BJ (cell line): ENCODE measurements around the gene PTGER4. TPM values are rescaled to one million over a fixed set of nuclear protein-coding genes. Genes with fewer than 3 reads are reported as not detected.
"Not testable (repeated sequence)": the region's sequence is repeated elsewhere in the genome, so short reads cannot be mapped to it uniquely, and the experiment has no call there.

Experiments
- CTCF ChIA-PET: fragments of 350-600 bp; formaldehyde crosslinking; extraction: SDS; loops from one replicate; lab custom pipeline; 2021; ENCODE audit warnings: antibody characterized with exemption, inconsistent platforms; lab: Yijun Ruan, JAX
- POLR2A ChIA-PET: fragments of 300-600 bp; sonication (Branson Sonifier 250); formaldehyde crosslinking; extraction: SDS; loops from one replicate; lab custom pipeline; 2021; ENCODE audit warnings: antibody characterized with exemption; lab: Charles Lee
- DNase-seq: peaks from one replicate; pipeline ENCODE4 v3.0.0-alpha.2; 2011; ENCODE audit warnings: low read depth
- H3K27me3 ChIP-seq: 2 replicates; pipeline ENCODE4 v1.6.0; 2011; ENCODE audit warnings: low read length; ENCODE audit not compliant: control insufficient read depth, insufficient read depth
- H3K36me3 ChIP-seq: 2 replicates; pipeline ENCODE4 v1.5.1; 2011; ENCODE audit warnings: low read length; ENCODE audit not compliant: control insufficient read depth, insufficient read depth
- H3K4me3 ChIP-seq: 2 replicates; pipeline ENCODE4 v1.5.1; 2011; ENCODE audit warnings: low read depth, mild to moderate bottlenecking, control low read depth, low read length
- polyA plus RNA-seq: library from polyadenylated mRNA; depleted of rRNA; stranded (reverse); fragments of >200 nt; gene quantifications from 2 replicates; pipeline ENCODE4 v1.2.3, GENCODE V29; 2011
- TF ChIP-seq, protein P1 (sequence below): IDR thresholded peaks from 2 replicates; pipeline ENCODE4 v1.5.1; 2011; ENCODE audit warnings: low read depth, mild to moderate bottlenecking, control low read depth, inconsistent platforms, low read length, moderate library complexity; ENCODE audit not compliant: insufficient read depth

Gene PTGER4
- polyA plus RNA-seq, 1 experiment: 0.44 TPM

DNA sequence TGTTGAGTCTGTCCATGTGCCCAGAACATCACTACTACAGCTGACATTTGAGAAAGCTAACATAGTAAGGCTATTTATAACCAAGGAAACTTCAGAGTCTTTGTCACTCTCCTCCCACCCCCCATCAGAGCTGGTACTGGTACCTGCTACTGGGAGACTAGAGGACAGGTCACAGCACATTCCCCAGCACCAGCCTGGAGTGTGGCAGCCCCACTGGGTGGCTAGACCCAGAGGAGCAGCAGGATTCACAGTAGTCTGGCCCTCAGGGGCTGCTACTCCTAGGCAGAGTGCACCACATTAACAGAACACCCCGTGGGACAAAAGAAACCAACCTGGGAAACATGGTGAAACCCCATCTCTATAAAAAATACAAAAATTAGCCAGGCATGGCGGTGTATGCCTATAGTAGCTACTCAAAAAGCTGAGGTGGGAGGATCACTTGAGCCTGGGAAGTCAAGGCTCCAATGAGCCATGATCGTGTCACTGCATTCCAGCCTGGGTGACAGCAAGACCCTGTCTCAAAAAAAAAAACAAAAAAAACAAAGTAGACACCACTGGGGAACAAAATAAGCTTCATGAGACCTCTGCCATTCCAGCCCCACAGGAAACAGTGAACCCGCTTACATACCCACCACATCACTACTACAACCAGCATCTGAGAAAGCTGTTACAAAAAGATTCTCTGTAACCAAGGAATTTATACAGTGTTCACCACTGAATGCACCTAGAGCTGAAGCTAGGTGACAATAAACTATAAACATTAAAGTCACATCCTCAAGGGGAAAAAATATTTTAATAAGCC is 26.3 kb upstream of the PTGER4 start:
- DNase-seq: no peak
- Histone ChIP-seq H3K36me3 (no peaks in the 10 kb centered on the region), H3K4me3 (no peak overlapping the region), H3K27me3 (0 out of 2 replicates have a peak, but pooled peaks cover 1% of the 10 kb centered on the region)
- POLR2A ChIA-PET: no interaction called here
- CTCF ChIA-PET: interaction anchor here (1.0 kb wide), 1 partner anchor 12 kb away, joined by 3 read pairs; no protein-coding TSS in a partner anchor
- TF ChIP-seq, protein P1, sequence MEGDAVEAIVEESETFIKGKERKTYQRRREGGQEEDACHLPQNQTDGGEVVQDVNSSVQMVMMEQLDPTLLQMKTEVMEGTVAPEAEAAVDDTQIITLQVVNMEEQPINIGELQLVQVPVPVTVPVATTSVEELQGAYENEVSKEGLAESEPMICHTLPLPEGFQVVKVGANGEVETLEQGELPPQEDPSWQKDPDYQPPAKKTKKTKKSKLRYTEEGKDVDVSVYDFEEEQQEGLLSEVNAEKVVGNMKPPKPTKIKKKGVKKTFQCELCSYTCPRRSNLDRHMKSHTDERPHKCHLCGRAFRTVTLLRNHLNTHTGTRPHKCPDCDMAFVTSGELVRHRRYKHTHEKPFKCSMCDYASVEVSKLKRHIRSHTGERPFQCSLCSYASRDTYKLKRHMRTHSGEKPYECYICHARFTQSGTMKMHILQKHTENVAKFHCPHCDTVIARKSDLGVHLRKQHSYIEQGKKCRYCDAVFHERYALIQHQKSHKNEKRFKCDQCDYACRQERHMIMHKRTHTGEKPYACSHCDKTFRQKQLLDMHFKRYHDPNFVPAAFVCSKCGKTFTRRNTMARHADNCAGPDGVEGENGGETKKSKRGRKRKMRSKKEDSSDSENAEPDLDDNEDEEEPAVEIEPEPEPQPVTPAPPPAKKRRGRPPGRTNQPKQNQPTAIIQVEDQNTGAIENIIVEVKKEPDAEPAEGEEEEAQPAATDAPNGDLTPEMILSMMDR: no peak

GRCh38 chr5:40654377-40654991 is 25.2 kb upstream of the PTGER4 start:
- no peak for DNase-seq
- CTCF ChIA-PET: no interaction called here
- TF ChIP-seq, protein P1: no peak

GRCh38 chr5:40655138-40655537 is 24.6 kb upstream of the PTGER4 start:
- H3K27me3 ChIP-seq: peaks cover 3% of the 10 kb centered on the region; the same call in 1 of the 2 replicates
- H3K36me3 ChIP-seq: no peaks in the 10 kb centered on the region
- H3K4me3 ChIP-seq: no peak overlapping the region
- CTCF ChIA-PET: interaction anchor here (0.6 kb wide), 2 partner anchors 17 to 271 kb away, joined by 3 read pairs; no protein-coding TSS in a partner anchor
- no peak for DNase-seq
- POLR2A ChIA-PET: no interaction called here
- TF ChIP-seq, protein P1: no peak

More at GRCh38 chr5:40654377-40654991, 25.2 kb upstream of the PTGER4 start:
- POLR2A ChIA-PET: no interaction called here
- Histone ChIP-seq H3K27me3 (peaks cover 3% of the 10 kb centered on the region; the same call in 1 of the 2 replicates), H3K36me3 (no peaks in the 10 kb centered on the region), H3K4me3 (no peak overlapping the region)

- CTCF ChIA-PET, H3K36me3 ChIP-seq, H3K4me3 ChIP-seq, H3K27me3 ChIP-seq: not testable (repeated sequence)
- POLR2A ChIA-PET: interaction anchor here (0.6 kb wide), 1 partner anchor 264 kb away, joined by 3 read pairs; no protein-coding TSS in a partner anchor
- peak; percentile 19 for DNase-seq
Measured at GRCh38 chr5:40656091-40656490, 23.6 kb upstream of the PTGER4 start.

DNA sequence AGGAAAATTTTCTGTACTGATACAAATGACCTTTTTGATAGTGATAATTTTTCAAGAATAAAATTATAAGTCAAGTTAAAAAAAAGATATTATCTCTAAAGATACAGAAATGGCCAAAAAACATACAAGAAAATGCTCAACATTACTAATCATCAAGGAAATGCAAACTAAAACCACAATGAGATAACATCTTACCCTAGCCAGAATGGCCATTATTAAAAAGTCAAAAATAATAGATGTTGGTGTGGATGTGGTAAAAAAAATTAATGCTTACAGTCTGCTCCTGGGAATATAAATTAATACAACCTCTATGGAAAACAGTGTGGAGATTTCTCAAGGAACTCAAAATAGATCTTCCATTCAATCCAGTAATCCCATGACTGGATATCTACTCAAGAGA is 22.9 kb upstream of the PTGER4 start:
- H3K27me3 ChIP-seq: peaks cover 3% of the 10 kb centered on the region; the same call in 1 of the 2 replicates
- POLR2A ChIA-PET: no interaction called here
- TF ChIP-seq, protein P1: no peak
- H3K4me3 ChIP-seq: no peak overlapping the region
- CTCF ChIA-PET: no interaction called here
- DNase-seq: no peak
- no peaks in the 10 kb centered on the region for H3K36me3 ChIP-seq
